GM21529 (cell line): Measurements from ENCODE around the gene EEF1E1.
"Not testable (repeated sequence)": the region's sequence is repeated elsewhere in the genome, so short reads cannot be mapped to it uniquely, and the experiment has no call there.

Experiments
- ATAC-seq: cut with Tn5 transposase; IDR thresholded peaks from one replicate; pipeline ENCODE4 v1.9.1; 2021; ENCODE audit not compliant: unreplicated experiment

Gene EEF1E1

GRCh38 chr6:8064638-8065518 lies 37.5 kb downstream of the EEF1E1 start:
- ATAC-seq, result peak; percentile 4

DNA sequence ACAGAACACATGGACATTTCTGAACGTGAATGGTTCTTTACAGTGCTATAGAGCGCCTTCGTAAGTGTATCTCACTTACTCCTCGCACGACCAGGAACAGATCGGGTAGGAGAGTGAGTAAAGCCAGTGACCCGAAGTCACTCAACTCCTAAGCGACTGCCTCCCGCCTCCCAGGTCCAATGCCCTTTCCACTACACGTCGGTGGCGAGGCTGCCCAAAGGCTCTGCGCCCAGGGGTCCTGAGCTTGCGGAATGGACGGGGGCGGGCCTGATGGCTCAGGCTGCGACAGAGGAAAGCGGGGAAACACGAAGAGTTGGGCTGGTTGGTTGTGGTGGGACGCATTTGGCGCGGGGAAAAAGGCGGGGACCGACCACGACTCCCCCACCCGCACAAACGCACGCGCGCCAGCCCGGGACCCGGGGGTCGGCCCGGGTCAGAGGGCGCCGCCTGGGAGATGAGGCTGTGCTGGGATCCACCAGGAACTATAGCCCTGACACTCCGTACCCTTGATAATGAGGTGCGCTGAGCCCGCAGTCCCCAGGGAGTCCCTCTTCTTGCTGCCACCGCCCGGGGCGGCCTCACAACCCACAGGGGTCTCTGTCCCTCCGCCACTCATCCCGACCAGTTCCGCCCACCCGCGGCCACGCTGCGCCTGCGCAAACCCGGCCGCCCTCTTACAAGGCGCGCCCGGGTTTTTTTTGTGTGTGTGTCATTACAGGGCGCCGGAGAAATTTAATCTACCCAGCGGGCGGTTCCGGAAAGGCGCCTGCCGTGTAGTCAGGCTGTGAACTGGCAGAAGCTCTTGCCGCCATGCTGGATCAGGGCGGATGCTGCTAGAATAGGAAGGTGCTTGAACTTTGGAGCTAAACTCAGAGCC lies 38.3 kb downstream of the EEF1E1 start, which contains the start of gene BLOC1S5:
BLOC1S5 (minus strand) TSS at position 629 of the 877 bp plus-strand sequence; CDS start at position 616, 13 bp downstream.
- peak; percentile 82 for ATAC-seq

DNA sequence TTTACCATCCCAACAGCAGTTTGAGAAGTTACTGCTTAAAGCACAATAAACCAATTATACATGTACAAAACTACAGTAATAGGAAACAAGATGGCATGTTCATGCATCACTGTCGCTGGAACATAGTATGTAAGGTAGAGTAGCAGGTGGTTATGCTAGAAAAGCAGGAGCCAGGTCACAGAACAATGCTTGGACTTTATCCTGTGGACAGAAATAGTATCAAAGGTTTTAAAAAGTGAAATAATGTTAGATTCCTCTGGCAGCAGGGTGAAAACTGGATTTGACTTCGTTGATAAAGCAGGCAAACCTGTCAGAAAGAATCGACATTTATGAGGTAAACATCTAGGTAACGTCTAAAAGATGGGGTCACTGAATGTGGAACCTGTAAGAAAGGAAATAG lies 40.6 kb downstream of the EEF1E1 start:
- ATAC-seq, result no peak

DNA sequence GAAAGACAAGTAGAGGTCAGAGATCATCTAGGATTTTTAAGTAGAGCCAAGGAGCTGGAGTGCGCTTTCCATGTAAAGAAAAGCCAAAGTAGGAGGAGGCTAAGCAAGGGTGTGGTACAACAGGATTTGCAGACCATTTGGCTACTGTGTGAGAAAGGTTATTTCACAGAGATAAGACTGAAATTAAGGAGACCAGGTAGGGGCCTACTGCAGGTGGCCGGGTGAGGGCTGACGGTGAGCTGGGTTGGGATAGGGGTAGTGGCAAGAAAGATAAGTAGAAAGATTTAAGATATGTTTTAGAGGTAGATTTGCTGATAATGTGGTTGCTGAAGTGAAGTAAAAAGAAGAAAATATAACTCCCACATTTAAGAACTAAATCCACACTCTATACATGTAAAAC lies 42.0 kb downstream of the EEF1E1 start:
- ATAC-seq, result no peak

DNA sequence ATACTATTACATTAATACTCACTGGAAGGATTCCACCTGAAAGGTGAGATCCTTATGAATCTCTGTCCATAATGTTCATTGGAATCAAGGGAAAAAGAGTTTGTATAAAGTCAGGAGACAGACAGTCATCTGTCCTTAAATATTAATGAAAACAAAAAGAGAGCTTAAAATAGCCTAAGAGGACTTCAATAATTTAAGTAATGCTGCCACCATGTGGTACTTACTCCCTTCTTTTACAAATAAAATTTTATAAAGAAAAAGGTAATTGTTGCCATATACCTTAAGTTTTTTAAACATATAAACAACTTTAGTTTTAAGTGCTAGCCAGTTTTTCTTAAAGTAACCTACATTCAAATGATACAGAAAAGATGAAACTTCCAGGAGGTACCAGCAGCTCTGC lies 43.2 kb downstream of the EEF1E1 start:
- ATAC-seq, result no peak

- ATAC-seq, result no peak
These were observed 44.6 kb downstream of the EEF1E1 start for GRCh38 chr6:8057793-8058192.

DNA sequence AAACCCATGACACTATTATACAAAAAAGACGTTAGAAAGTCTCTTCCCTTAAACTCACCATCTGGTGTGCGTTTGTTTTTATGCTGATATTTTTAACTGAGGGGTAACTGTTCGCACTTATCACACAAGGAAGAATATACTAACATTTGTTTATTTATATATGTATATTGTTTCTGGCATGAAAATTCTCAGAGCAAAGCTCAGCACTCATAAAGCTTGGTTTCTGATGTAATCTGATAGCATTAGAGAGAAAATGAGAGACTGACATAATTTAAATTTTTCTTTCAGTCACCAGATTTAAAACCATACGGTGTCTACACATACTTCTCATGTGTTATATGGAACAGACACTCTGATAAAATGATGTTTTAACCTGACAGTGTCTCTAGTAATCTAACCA lies 45.1 kb downstream of the EEF1E1 start:
- no peak for ATAC-seq

DNA sequence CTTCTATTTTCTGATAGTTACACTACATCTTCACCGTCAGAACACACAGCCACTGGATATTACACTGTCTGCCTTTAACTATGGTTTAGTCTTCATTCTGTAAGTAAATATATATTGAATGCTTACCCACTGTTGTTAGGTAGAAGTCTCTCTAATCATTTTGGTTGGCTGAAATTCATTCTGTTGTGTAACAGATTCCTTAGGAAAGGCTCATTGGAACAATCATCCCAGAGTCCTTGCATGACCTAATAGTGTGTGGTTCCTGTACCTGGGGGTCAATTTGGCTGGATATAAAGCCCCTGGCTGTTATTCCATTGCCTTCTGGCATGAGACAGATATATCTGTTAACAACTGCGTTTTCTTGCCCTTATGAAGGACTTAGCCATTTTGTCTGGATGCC lies 48.1 kb downstream of the EEF1E1 start:
- no peak for ATAC-seq

DNA sequence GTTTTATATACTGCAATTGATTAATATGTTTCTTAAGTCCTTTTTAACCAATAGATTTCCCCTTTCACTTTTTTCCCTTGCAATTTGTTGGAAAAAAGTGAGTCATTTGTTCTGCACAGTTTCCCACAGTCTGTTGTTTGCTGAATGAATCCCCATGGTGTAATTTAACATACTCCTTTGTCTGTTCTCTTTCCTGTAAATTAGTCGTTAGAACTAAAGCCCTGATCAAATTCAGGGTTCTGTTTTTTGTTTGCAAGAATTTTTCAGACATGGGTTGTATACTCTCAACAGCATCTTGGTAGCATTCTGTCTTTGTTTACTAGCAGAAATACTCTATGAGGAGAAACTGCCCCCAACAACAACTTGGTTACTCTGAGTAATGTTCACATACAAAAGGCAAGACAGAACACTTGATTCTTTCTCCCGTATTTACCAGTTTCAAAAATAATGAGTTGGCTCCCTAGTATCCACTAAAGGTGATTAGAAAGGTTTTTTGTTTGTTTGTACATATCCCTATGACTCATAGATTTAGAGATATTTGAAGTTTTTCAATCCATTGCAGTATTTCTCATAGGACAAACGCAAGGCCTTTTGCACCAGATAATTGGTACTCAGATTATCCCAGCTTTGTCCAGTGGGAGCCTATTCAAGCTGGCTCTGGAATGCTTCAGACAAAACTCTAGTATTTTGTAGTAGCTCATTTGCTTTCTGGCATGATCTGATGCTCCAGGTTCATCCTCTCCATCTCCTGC lies 54.6 kb downstream of the EEF1E1 start:
- ATAC-seq, result no peak

- not testable (repeated sequence) for ATAC-seq
These were observed 56.6 kb downstream of the EEF1E1 start for GRCh38 chr6:8045769-8046168.

DNA sequence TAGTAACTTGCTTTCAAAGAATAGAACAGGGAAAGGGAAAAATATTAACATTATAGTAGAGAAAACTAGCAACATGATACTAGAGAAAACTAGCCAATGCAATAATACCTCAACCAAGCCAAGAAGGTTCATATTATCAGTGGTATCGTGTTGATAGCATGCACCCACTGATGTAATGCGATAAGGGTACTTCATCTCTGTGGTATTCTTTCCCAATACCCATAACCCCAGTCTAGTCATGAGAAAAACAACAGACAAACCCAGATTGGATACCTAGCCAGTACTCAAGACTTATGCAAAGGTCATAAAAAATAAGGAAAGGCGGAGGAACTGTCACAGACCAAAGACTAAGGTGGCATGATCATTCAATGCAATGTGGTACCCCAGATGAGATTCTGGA lies 59.1 kb downstream of the EEF1E1 start:
- no peak for ATAC-seq

GRCh38 chr6:8041913-8042583 lies 60.3 kb downstream of the EEF1E1 start:
- ATAC-seq, result no peak

- ATAC-seq, result not testable (repeated sequence)
These were observed 68.2 kb downstream of the EEF1E1 start for GRCh38 chr6:8034107-8034506.

DNA sequence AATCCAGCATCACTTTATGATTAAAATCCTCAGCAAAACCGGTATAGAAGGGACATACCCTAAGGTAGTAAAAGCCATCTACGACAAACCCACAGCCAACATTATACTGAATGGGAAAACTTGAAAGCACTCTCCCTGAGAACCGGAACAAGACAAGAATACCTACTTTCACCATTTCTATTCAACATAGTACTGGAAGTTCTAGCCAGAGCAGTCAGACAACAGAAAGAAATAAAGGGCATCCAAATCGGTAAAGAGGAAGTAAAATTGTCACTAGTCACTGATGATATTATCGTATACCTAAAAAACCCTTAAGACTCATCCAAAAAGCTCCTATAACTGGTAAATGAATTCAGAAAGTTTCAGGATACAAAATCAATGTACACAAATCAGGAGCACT lies 71.4 kb downstream of the EEF1E1 start:
- no peak for ATAC-seq
